Left forelimb (tissue), 1 donor: Measurements from ENCODE around the gene FXYD3.
A peak's percentile ranks its signal among the peaks of the same experiment; 100 is the strongest.

Experiments used
- DNase-seq: peaks from one replicate; pipeline ENCODE4 v3.0.0-alpha.2; 2018; ENCODE audit warnings: low spot score

Gene FXYD3

GRCh38 chr19:35106291-35106583 is 9.4 kb upstream of the FXYD3 start:
- no peak for DNase-seq

- DNase-seq, result no peak
Observed at GRCh38 chr19:35106898-35107541, 8.6 kb upstream of the FXYD3 start.

- DNase-seq, result no peak
Observed at GRCh38 chr19:35107545-35107944, 8.1 kb upstream of the FXYD3 start.

- no peak for DNase-seq
Observed at GRCh38 chr19:35108730-35109129, 6.9 kb upstream of the FXYD3 start.

- DNase-seq, result no peak
Observed at GRCh38 chr19:35109395-35110112, 6.1 kb upstream of the FXYD3 start.

- no peak for DNase-seq
Observed at GRCh38 chr19:35110974-35111373, 4.6 kb upstream of the FXYD3 start.

- DNase-seq, result no peak
Observed at GRCh38 chr19:35112995-35113688, 2.5 kb upstream of the FXYD3 start.

- peak; percentile 85 for DNase-seq
Observed at GRCh38 chr19:35114353-35115176, 1.1 kb upstream of the FXYD3 start.

- no peak for DNase-seq
Observed at GRCh38 chr19:35116072-35116801, 614 bp downstream of the FXYD3 start.

- no peak for DNase-seq
Observed at GRCh38 chr19:35117116-35117515, 1.5 kb downstream of the FXYD3 start.

- DNase-seq, result no peak
Observed at GRCh38 chr19:35117799-35118198, 2.2 kb downstream of the FXYD3 start.

- no peak for DNase-seq
Observed at GRCh38 chr19:35118268-35119020, 2.8 kb downstream of the FXYD3 start.

GRCh38 chr19:35119091-35119490 is 3.5 kb downstream of the FXYD3 start:
- DNase-seq, result no peak

GRCh38 chr19:35119578-35120155 is 4.0 kb downstream of the FXYD3 start:
- no peak for DNase-seq

- no peak for DNase-seq
Observed at GRCh38 chr19:35120492-35120891, 4.9 kb downstream of the FXYD3 start.

GRCh38 chr19:35120898-35121297 is 5.3 kb downstream of the FXYD3 start:
- DNase-seq, result no peak

GRCh38 chr19:35122687-35123551 is 7.3 kb downstream of the FXYD3 start:
- no peak for DNase-seq

- no peak for DNase-seq
Observed at GRCh38 chr19:35123573-35123972, 8.0 kb downstream of the FXYD3 start.
